HG03575 (cell line): ENCODE measurements around the gene CCL24.

Source experiments
- ATAC-seq: cut with Tn5 transposase; IDR thresholded peaks from one replicate; pipeline ENCODE4 v1.9.1; 2021; ENCODE audit not compliant: unreplicated experiment, insufficient number of reproducible peaks, low FRiP score; ENCODE audit errors: extremely low read depth

Gene CCL24

DNA sequence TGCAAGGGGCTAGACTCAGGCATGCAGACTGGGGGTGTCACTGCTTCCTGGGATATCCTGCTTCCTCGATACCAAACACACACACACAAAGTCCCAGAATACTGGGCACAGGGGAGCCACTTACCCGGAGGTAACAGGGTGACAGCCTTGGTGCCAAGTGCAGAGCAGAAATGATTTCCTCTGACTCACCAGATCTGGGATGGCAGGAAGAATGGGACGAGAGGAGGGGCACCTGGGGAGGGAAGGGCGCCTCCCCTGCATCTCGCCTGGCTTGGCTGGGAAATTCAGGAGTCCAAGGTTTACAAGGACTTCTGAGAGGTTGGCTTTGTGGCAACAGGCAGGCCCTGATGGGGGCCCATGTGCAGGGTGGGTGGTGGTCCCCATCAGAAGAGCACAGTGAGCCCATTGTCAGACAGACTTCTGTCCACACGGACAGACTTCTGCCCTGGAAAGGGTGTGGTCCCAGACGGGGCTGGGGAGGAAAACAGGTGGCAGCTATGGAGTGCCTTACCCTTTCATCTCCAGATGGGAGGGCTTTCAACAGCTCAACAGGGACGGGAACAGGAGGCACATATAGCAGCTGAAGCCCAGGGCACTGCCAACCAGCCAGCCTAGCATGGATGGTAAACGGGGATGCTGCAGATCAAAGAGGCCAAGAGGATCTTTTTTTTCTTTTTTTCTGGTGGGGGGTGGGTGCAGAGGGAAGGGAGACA lies 9.7 kb upstream of the CCL24 start:
- no peak for ATAC-seq

DNA sequence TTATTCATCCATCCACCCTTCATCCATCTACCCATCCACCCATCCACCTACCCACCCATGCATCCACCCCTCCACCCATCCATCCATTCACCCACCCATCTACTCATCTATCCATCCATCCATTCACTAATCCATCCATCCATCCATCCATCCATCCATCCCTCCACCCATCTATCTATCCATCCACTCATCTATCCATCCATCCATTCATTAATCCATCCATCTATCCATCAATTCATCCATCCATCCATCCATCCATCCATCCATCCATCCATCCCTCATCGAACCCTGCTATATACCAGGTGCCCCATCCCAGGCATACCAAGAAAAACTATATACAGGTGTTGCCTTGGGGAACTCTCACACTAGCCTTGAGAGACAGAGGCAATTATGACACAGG lies 7.1 kb upstream of the CCL24 start:
- ATAC-seq, result no peak

- ATAC-seq, result no peak
These were observed 6.1 kb upstream of the CCL24 start for GRCh38 chr7:75819711-75820110.

- ATAC-seq, result no peak
These were observed 4.9 kb upstream of the CCL24 start for GRCh38 chr7:75818472-75818871.

GRCh38 chr7:75817116-75817515 lies 3.5 kb upstream of the CCL24 start:
- ATAC-seq, result no peak

- ATAC-seq, result no peak
These were observed 1.9 kb upstream of the CCL24 start for GRCh38 chr7:75815418-75816064.

- no peak for ATAC-seq
These were observed 871 bp upstream of the CCL24 start for GRCh38 chr7:75814407-75814947.

DNA sequence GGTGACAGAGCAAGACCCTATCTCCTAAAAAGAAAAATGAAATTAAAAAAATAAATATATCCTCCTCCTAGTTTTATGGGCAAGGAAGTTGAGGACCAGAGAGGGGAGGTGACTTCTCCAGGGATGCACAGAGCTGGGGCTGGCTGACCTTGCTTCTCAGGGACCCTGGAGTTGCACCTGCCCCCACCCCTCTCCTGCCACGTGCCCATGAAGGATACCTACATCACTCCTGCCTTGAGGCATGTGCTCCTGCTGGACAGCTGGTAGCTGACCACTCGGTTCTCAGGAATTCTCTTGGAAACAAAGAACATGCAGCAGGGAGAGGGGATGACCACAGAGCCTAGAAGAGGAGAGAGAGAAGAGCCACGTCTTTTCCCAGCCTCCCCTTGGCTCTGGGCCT lies 522 bp downstream of the CCL24 start:
- ATAC-seq, result no peak

- no peak for ATAC-seq
These were observed 1.5 kb downstream of the CCL24 start for GRCh38 chr7:75811894-75812678.

DNA sequence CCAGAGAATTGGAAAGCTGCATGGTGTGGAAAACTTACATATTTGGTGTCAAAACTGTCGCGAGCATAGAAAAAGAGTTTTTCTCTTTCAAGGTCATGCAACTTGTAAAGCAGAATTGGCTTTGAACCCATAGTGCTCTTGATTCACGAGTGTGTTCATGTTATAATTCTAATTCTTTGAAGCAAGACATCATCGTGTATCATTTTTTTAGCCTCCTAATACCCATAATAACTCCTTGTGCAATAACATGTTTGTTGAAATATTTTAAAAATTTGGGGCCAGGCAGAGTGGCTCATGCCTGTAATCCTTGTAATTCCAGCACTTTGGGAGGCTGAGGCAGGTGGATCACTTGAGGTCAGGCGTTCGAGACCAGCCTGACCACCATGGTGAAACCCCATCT lies 4.2 kb downstream of the CCL24 start:
- no peak for ATAC-seq

DNA sequence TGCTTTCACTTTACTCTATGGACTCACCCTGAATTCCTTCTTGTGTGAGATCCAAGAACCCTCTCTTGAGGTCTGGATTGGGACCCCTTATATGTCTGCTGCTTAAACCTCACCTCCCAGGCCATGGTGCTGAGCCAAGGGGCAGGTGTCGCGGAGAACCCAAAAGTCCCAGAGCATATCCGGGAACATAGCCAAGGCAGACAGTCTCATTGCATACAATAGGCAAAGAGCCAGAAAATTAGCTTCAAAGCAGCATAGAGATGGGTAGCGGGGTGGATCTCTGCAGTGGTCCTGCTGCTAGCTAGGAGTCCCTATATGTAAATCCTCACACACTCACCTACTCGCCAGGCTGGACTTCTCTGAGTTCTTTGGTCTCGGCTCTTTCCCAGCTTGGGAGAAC lies 5.5 kb downstream of the CCL24 start:
- no peak for ATAC-seq

- no peak for ATAC-seq
These were observed 6.2 kb downstream of the CCL24 start for GRCh38 chr7:75807452-75807851.

GRCh38 chr7:75806560-75807307 lies 6.9 kb downstream of the CCL24 start:
- ATAC-seq, result no peak

- no peak for ATAC-seq
These were observed 8.9 kb downstream of the CCL24 start for GRCh38 chr7:75804705-75805104.

DNA sequence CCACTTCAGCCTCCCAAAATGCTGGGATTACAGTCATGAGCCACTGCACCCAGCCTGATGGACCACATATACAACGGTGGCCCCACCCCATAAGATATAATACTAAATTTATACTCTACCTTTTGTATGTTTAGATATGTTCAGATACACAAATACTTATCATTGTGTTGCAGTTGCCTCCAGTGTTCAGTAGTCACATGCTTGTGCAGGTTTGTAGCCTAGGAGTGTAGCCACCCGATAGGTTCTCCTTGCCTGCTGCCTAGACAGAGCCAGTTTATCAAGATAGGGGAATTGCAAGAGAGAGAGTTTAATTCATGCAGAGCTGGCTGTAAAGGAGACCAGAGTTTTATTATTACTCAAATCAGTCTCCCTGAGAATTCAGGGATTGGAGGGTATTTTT lies 9.6 kb downstream of the CCL24 start:
- no peak for ATAC-seq

- ATAC-seq, result no peak
These were observed 11.1 kb downstream of the CCL24 start for GRCh38 chr7:75802552-75802821.

GRCh38 chr7:75798770-75799169 lies 14.8 kb downstream of the CCL24 start:
- no peak for ATAC-seq

- ATAC-seq, result no peak
These were observed 17.2 kb downstream of the CCL24 start for GRCh38 chr7:75796420-75796819.

GRCh38 chr7:75795831-75796285 lies 17.7 kb downstream of the CCL24 start:
- ATAC-seq, result no peak
